Mesendoderm (in vitro differentiated cells): ENCODE measurements around the gene ZNF175.
"Not testable (repeated sequence)": the region's sequence is repeated elsewhere in the genome, so short reads cannot be mapped to it uniquely, and the experiment has no call there.

Experiments used
- DNase-seq: peaks from one replicate; pipeline ENCODE4 v3.0.0; 2013
- H2AK5ac ChIP-seq: 2 replicates; pipeline ENCODE4 v1.6.1; 2013; ENCODE audit warnings: low read length, inconsistent platforms
- H2BK120ac ChIP-seq: 2 replicates; pipeline ENCODE4 v1.6.1; 2013; ENCODE audit warnings: low read depth, mild to moderate bottlenecking, low read length, moderate library complexity, mixed read lengths
- H2BK15ac ChIP-seq: replicated peaks from 2 replicates; pipeline ENCODE4 v1.6.1; 2013; ENCODE audit warnings: low read depth, mild to moderate bottlenecking, moderate library complexity
- H2BK5ac ChIP-seq: 2 replicates; pipeline ENCODE4 v1.6.1; 2013; ENCODE audit warnings: low read length, inconsistent platforms
- H3K18ac ChIP-seq: 2 replicates; pipeline ENCODE4 v1.6.1; 2013; ENCODE audit warnings: mild to moderate bottlenecking, low read length, mixed read lengths
- H3K23ac ChIP-seq: one replicate; pipeline ENCODE4 v1.6.1; 2013; ENCODE audit warnings: low read length
- H3K27ac ChIP-seq: 2 replicates; pipeline ENCODE4 v1.5.1; 2013; ENCODE audit warnings: low read depth, mild to moderate bottlenecking, inconsistent platforms, low read length, moderate library complexity
- H3K27me3 ChIP-seq: 2 replicates; pipeline ENCODE4 v1.6.1; 2013; ENCODE audit warnings: low read length, control low read depth, mild to moderate bottlenecking, inconsistent platforms; ENCODE audit not compliant: insufficient read depth, poor library complexity
- H3K36me3 ChIP-seq: 2 replicates; pipeline ENCODE4 v1.6.1; 2013; ENCODE audit warnings: low read length, inconsistent platforms; ENCODE audit not compliant: control insufficient read depth, insufficient read depth
- H3K4ac ChIP-seq: one replicate; pipeline ENCODE4 v1.6.1; 2013; ENCODE audit warnings: low read depth, mild to moderate bottlenecking, low read length, moderate library complexity
- H3K4me1 ChIP-seq: 2 replicates; pipeline ENCODE4 v1.6.1; 2013; ENCODE audit warnings: low read depth, low read length, inconsistent platforms; ENCODE audit not compliant: control insufficient read depth
- H3K4me2 ChIP-seq: 2 replicates; pipeline ENCODE4 v1.6.1; 2013; ENCODE audit warnings: low read length
- H3K4me3 ChIP-seq: 2 replicates; pipeline ENCODE4 v1.5.1; 2013; ENCODE audit warnings: mild to moderate bottlenecking, low read length
- H3K56ac ChIP-seq: one replicate; pipeline ENCODE4 v1.6.1; 2013; ENCODE audit warnings: low read length
- H3K79me1 ChIP-seq: 2 replicates; pipeline ENCODE4 v1.6.1; 2013; ENCODE audit warnings: low read length, inconsistent platforms
- H3K79me2 ChIP-seq: 2 replicates; pipeline ENCODE4 v1.6.1; 2013; ENCODE audit warnings: mild to moderate bottlenecking, low read length; ENCODE audit not compliant: control insufficient read depth, insufficient read depth
- H3K9ac ChIP-seq: 2 replicates; pipeline ENCODE4 v1.6.1; 2013; ENCODE audit warnings: low read length, inconsistent platforms
- H4K5ac ChIP-seq: one replicate; pipeline ENCODE4 v1.6.1; 2013; ENCODE audit warnings: low read length
- H4K8ac ChIP-seq: one replicate; pipeline ENCODE4 v1.6.1; 2013; ENCODE audit warnings: low read depth, mild to moderate bottlenecking, control low read depth, low read length, moderate library complexity
- WGBS: extraction: QIAGEN DNeasy Blood & Tissue Kit; methylation state at CpG from one replicate; pipeline ENCODE4 v1.1.7; 2013; ENCODE audit warnings: low lambda C conversion rate, missing lambda C conversion rate; ENCODE audit not compliant: insufficient coverage; ENCODE audit errors: extremely low coverage; 5-methylcytosine and 5-hydroxymethylcytosine counted together

ZNF175 gene

DNA sequence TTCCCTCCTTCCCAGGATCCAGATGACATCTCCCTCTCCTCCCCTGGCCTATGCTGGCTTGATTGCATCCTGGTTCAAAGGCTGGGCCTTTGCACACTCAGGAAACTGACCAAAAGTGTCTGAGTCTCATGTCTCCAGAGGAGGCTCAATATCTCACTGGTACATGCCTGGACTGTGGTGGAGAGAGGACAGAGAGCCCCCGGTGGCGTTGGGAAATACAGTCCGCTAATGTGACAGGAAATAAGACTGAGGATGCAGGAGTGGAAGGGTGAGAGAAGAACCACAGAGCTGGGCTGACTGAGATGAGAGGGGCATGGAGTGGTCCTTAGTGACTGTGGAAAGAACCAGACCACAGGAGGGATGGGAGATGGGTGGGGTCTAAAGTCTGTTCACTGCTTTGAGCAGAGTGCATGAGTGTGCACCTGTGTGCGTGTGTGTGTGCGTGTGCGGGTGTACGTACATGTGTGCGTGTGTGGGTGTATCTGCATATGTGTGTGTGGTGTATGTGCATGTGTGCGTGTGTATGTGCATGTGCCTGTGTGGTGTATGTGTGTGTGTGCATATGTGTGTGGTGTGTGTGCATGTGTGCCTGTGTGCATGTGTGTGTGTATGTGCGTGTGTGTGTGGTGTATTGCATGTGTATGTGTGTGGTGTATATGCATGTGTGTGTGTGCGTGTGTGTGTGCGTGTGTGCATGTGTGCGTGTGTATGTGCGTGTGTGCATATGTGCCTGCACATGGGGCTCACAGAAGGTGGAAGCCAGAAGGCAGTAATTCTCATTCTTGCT, 57.3 kb downstream of the ZNF175 start:
- no peak overlapping the region for H3K4me2 ChIP-seq
- H3K56ac ChIP-seq = no peak overlapping the region
- H3K9ac ChIP-seq = no peak overlapping the region
- H3K18ac ChIP-seq = no peak overlapping the region
- H3K36me3 ChIP-seq = no peaks in the 10 kb centered on the region
- H3K4ac ChIP-seq = no peak overlapping the region
- H2BK5ac ChIP-seq = no peak overlapping the region
- peak overlapping the region; percentile 12 for H3K4me3 ChIP-seq
- no peaks in the 10 kb centered on the region for H3K79me2 ChIP-seq
- no peak for DNase-seq
- H3K23ac ChIP-seq = no peak overlapping the region
- no CpG with 5 or more reads among the region's 14 CpGs for WGBS
- no peaks in the 10 kb centered on the region for H3K27me3 ChIP-seq
- H2BK15ac ChIP-seq = no peak overlapping the region
- H3K4me1 ChIP-seq = no peaks in the 10 kb centered on the region
- H3K79me1 ChIP-seq = no peaks in the 10 kb centered on the region
- H4K5ac ChIP-seq = no peak overlapping the region
- no peak overlapping the region for H2BK120ac ChIP-seq
- H4K8ac ChIP-seq = no peak overlapping the region
- H2AK5ac ChIP-seq = no peak overlapping the region
- no peak overlapping the region for H3K27ac ChIP-seq

DNA sequence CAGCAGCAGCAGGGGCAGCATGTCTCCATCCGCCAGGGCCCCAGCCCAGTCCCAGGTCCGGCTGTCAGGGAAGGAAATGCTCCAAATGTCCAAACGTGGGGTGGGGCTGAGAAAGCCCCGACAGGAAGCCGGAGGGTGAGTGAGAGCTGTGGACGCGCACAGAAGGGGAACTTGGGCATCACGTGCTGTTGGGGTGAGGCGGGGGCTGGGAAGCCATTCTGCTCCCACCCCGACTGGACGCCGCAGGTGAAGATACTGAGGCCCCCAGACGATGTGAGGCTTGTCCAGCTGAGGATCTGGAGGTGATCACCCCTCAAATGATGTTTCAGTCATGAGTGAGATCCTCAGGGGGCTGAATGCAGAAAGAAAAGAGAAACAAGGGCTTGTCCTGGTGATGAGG, 59.2 kb downstream of the ZNF175 start, which contains the start of gene SIGLEC5:
TSS of gene SIGLEC5 (minus strand) at position 87 of the 400 bp plus-strand sequence. CDS start at position 21, 66 bp downstream.
- WGBS = no CpG with 5 or more reads among the region's 13 CpGs

DNA sequence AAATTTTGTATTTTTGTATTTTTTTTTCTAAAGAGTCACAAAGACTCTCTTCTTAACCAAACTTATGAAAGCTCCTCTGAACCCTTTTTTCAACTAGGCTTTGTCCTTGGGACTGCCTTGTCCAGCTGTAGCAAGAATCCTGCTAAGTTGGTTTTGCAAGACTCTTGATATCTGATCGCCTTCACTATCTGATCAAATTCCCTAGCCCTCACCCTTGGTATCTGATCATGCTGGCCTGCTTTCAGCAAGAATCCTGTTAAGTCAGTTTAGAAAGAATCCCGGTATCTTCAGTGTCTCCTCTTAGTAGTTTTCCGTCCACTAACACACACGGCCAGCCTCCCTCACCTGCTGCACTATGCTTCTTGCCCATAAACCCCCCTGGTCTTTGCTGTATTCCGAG, 61.0 kb downstream of the ZNF175 start:
- no CpG with 5 or more reads among the region's 5 CpGs for WGBS
- DNase-seq = no peak
- Histone ChIP-seq H2BK120ac (no peak overlapping the region), H3K36me3 (no peaks in the 10 kb centered on the region), H4K8ac (no peak overlapping the region), H3K4me2 (no peak overlapping the region), H3K23ac (no peak overlapping the region), H2BK15ac (no peak overlapping the region), H3K4me3 (no peak overlapping the region), H3K27ac (no peak overlapping the region), H3K79me1 (no peaks in the 10 kb centered on the region), H3K79me2 (no peaks in the 10 kb centered on the region), H3K18ac (no peak overlapping the region), H3K9ac (no peak overlapping the region), H3K4ac (no peak overlapping the region), H3K56ac (no peak overlapping the region), H4K5ac (no peak overlapping the region), H3K27me3 (no peaks in the 10 kb centered on the region), H2AK5ac (no peak overlapping the region), H2BK5ac (no peak overlapping the region), H3K4me1 (no peaks in the 10 kb centered on the region)

More for the DNA sequence above, 59.2 kb downstream of the ZNF175 start, which contains the start of gene SIGLEC5:
- H2BK5ac ChIP-seq, H3K79me1 ChIP-seq, H3K4ac ChIP-seq, H2BK120ac ChIP-seq, H3K4me3 ChIP-seq, DNase-seq, H3K79me2 ChIP-seq, H2AK5ac ChIP-seq, H3K36me3 ChIP-seq, H2BK15ac ChIP-seq, H3K9ac ChIP-seq, H3K18ac ChIP-seq, H3K56ac ChIP-seq, H4K5ac ChIP-seq, H3K27ac ChIP-seq, H3K27me3 ChIP-seq, H3K4me1 ChIP-seq, H3K23ac ChIP-seq, H4K8ac ChIP-seq, H3K4me2 ChIP-seq: not testable (repeated sequence)

DNA sequence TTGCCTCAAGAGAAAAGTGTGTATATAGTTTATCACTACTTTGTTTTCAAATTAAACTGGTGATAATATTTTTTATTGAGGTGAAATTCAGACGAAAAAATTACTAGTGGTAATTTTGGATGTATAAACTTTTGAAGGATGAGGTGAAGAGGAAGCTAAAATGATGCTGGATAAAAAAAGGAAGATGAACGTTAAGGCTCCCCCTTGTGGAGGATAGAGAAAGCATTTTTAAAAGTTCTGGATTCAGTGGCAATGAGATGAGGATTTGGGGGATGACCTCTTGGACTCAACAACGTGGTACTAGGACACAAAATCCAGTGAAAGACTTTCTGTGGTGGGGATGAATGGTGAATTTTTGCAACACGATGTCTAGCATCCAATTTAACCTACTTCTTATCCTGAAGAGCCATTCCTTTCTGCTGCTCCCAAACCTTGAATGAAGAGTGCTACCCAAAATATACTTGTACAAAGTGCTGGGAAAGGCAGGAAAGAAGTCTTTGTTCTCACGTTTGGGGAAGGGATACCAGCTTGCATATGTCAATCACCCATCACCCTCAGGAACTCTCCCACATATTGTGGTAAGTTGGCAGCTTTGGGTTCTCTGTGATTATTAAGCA, 66.4 kb downstream of the ZNF175 start:
- Histone ChIP-seq H3K4ac (no peak overlapping the region), H3K36me3 (no peaks in the 10 kb centered on the region), H3K4me3 (no peak overlapping the region), H3K23ac (no peak overlapping the region), H3K56ac (no peak overlapping the region), H3K4me1 (no peaks in the 10 kb centered on the region), H2AK5ac (no peak overlapping the region), H2BK120ac (no peak overlapping the region), H2BK15ac (no peak overlapping the region), H3K27ac (no peak overlapping the region), H3K79me2 (no peaks in the 10 kb centered on the region), H3K9ac (no peak overlapping the region), H3K18ac (no peak overlapping the region), H4K5ac (no peak overlapping the region), H2BK5ac (no peak overlapping the region), H3K27me3 (no peaks in the 10 kb centered on the region), H3K79me1 (no peaks in the 10 kb centered on the region), H4K8ac (no peak overlapping the region), H3K4me2 (no peak overlapping the region)
- no CpG with 5 or more reads among the region's 5 CpGs for WGBS
- peak; percentile 10 for DNase-seq

DNA sequence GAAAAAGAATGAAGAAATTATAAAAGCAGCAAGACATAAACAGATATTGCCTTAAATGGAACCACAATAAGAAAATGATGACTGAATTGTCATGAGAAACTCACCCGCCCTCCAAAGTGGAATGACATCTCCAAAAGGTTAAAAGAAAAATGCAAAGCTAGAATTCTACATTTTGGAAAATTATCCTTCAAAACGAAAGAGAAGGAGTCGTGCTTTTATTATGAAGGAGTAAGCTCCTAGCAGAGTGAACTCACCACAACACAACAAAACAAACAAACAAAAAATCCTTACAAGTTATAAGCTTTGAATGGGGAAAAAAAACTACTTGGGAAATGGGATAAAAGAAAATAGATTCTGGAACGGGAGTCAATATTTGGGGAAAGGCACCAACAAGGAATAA, 68.8 kb downstream of the ZNF175 start:
- Histone ChIP-seq H4K5ac (no peak overlapping the region), H3K4ac (no peak overlapping the region), H3K23ac (no peak overlapping the region), H2BK15ac (no peak overlapping the region), H3K4me2 (no peak overlapping the region), H3K79me1 (no peaks in the 10 kb centered on the region), H2AK5ac (no peak overlapping the region), H3K36me3 (no peaks in the 10 kb centered on the region), H3K4me1 (no peaks in the 10 kb centered on the region), H3K79me2 (no peaks in the 10 kb centered on the region), H2BK120ac (no peak overlapping the region), H3K27ac (no peak overlapping the region), H3K27me3 (no peaks in the 10 kb centered on the region), H3K56ac (no peak overlapping the region), H3K18ac (no peak overlapping the region), H4K8ac (no peak overlapping the region), H3K9ac (no peak overlapping the region), H2BK5ac (no peak overlapping the region), H3K4me3 (no peak overlapping the region)
- no CpG with 5 or more reads among the region's 4 CpGs for WGBS
- DNase-seq = no peak
